Measurements from ENCODE around the gene SMTN.
A peak's percentile ranks its signal among the peaks of the same experiment; 100 is the strongest.

SMTN gene

DNA sequence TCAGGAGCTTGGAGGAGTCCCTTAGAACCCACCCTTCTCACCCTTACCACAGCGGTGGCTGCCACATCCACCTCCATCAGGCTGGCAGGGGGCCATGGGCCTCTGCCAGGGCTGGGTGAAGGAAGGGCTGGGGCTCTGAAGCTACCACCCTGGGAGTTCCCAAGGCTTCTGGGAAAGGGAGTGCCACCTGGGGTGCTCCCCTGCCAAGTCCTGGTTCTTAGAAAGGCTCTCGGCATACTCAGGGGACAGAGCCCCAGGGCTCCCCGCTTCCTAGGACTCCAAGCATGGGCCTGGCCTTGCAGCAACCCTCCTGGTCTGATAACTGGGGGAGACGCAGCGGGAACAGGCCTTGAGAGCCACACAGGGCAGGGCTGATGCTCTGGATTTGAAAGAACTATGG lies 59.6 kb downstream of the SMTN start:
- TF ChIP-seq, protein P1, sequence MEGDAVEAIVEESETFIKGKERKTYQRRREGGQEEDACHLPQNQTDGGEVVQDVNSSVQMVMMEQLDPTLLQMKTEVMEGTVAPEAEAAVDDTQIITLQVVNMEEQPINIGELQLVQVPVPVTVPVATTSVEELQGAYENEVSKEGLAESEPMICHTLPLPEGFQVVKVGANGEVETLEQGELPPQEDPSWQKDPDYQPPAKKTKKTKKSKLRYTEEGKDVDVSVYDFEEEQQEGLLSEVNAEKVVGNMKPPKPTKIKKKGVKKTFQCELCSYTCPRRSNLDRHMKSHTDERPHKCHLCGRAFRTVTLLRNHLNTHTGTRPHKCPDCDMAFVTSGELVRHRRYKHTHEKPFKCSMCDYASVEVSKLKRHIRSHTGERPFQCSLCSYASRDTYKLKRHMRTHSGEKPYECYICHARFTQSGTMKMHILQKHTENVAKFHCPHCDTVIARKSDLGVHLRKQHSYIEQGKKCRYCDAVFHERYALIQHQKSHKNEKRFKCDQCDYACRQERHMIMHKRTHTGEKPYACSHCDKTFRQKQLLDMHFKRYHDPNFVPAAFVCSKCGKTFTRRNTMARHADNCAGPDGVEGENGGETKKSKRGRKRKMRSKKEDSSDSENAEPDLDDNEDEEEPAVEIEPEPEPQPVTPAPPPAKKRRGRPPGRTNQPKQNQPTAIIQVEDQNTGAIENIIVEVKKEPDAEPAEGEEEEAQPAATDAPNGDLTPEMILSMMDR (conservative IDR thresholded peaks at IDR 0.05; ENCODE audit: low read length), result no peak
- DNase-seq (ENCODE audit: low read depth), result no peak
- H3K4me3 ChIP-seq (ENCODE audit: low read length), result no peak overlapping the region

DNA sequence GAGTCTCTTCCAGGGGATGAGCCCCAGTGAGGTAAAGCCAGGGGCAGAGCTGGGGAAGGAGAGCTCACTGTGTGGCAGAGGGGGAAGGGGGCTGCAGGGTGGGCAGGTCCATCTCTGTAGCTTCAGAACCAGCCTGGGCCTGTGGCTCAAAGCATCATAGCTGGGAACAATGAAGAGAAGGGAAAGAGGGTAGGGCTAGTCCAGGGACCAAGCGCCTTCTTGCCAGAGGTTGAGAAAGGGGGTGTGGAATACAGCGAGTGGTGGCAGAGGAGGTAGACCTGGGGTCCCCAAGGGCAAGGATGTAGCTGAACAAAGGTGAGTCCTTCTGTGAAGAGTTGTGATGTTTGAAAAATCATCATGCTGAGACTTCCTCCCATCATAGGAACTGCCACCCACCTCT lies 60.4 kb downstream of the SMTN start:
- H3K4me3 ChIP-seq (ENCODE audit: low read length), result no peak overlapping the region
- DNase-seq (ENCODE audit: low read depth), result no peak
- TF ChIP-seq, protein P1 (conservative IDR thresholded peaks at IDR 0.05; ENCODE audit: low read length), result no peak

DNA sequence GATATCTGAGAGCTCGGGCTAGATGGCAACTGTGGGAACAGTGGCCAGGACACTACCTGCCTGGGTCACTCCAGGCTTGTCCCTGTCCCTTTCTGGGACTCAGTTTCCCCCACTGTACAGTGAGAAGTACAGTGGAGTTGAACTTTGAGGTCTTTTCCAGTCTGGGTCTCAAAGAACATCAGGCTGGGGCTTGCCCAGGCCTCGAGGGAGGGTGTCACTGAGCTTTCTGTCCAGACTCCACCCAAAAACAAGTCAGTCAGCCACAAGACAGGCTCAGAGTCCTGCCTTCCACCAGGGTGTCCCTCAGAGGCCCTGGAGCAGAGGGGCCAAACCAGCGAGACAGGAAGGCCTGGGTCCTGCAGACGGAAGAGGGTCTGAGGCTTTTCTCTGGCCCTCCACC lies 61.2 kb downstream of the SMTN start:
- TF ChIP-seq, protein P1 (conservative IDR thresholded peaks at IDR 0.05; ENCODE audit: low read length), result no peak
- no peak for DNase-seq (ENCODE audit: low read depth)

DNA sequence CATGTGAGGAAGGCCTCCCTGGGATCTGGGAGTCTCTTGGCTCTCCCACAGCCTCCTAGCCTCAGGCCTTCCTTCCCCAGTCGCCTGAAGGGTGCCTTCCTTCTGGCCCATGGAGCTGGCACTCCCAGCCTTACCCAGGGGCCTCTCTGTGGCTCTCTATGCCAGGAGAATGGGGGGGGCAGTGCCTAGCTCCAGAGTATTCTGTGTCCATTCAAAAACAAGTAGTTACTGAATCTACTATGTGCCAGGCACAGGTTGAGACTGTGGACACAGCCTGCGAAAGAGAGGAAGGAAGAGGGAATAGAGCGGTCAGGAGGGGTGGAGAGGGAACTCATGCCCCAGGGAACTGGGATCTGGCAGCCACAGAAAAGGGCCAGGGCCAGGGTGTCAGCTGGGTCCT lies 61.9 kb downstream of the SMTN start:
- TF ChIP-seq, protein P1 (conservative IDR thresholded peaks at IDR 0.05; ENCODE audit: low read length), result no peak
- DNase-seq (ENCODE audit: low read depth), result no peak
- H3K4me3 ChIP-seq (ENCODE audit: low read length), result no peak overlapping the region

More for the DNA sequence above, 61.2 kb downstream of the SMTN start:
- no peak overlapping the region for H3K4me3 ChIP-seq (ENCODE audit: low read length)

DNA sequence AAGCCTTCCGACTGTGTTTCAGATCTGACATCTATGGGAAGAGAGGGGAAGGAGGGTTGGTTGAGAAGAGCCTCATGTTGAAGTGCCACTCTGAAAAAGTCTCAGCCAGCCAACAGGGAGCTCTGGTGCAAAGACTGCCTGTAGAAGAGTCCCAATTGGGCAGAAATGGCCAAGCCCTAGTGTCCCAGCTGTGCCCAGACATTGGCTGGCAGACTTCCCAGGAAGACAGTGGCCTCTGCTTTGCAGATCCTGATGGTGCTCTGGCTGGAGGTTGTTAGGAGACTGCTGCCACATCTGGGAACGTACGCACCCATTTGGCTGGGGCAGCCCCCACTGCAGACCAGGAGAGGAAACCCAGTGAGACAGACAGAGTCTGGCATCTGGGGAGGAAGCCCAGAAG lies 62.4 kb downstream of the SMTN start:
- no peak overlapping the region for H3K4me3 ChIP-seq (ENCODE audit: low read length)
- no peak for DNase-seq (ENCODE audit: low read depth)
- TF ChIP-seq, protein P1 (conservative IDR thresholded peaks at IDR 0.05; ENCODE audit: low read length), result no peak

DNA sequence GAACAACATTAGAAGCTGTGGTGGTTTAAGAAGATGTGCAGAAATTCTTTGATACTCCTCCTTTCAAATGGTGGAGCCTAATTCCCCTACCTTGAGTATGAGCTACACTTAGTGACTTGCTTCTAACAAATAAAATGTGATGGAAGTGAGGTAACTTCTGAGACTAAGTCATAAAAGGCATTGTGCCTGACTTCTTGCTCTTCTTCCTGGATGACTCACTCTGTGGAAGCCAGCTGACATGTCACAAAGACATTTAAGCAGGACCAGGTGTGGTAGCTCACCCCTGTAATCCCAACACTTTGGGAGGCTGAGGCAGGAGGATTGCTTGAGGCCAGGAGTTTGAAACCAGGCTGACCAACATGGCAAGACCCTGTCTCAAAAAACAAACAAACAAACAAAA lies 63.1 kb downstream of the SMTN start:
- H3K4me3 ChIP-seq (ENCODE audit: low read length), result no peak overlapping the region
- DNase-seq (ENCODE audit: low read depth), result peak; percentile 36
- TF ChIP-seq, protein P1 (conservative IDR thresholded peaks at IDR 0.05; ENCODE audit: low read length), result no peak

DNA sequence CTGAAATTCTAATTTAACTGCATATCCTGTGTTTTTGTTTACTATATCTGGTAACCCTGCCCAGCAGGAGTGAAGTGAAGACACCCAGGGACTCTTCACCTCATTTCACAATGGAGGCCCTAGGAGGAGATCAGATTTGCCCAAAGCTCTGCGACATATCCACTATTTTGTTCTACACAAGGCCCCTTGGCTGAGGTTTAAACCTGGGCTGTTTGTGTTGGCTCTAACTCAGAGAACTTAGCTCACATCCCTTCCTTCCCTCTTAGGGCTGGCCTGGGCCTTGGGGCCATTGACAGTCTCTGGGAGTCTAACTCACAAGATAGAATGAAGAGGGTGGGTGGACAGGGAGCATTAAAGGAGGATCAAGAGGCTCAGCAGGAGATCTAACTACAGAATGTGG lies 67.4 kb downstream of the SMTN start:
- no peak for DNase-seq (ENCODE audit: low read depth)
- no peak overlapping the region for H3K4me3 ChIP-seq (ENCODE audit: low read length)
- TF ChIP-seq, protein P1 (conservative IDR thresholded peaks at IDR 0.05; ENCODE audit: low read length), result no peak
